HCT116 (cell line): Measurements from ENCODE around the gene ZPR1. TPM values are rescaled to one million over a fixed set of nuclear protein-coding genes. Genes with fewer than 3 reads are reported as not detected.

ENCODE experiments used
- ATAC-seq: fragments of 200-7000 bp; cut with Tn5 transposase; 2 replicates; pipeline ENCODE4 v1.9.1; 2020; ENCODE audit warnings: mild to moderate bottlenecking, moderate library complexity
- BruUV-seq: library from RNA; stranded (reverse); fragments of 400-500 nt; replicated peaks from 2 replicates; lab custom pipeline; 2021; lab: Mats Ljungman, UMichigan
- CTCF ChIA-PET: fragments of 300-600 bp; sonication (Branson Sonifier 250); formaldehyde crosslinking; loops from one replicate; lab custom pipeline; 2021; ENCODE audit warnings: antibody characterized with exemption; lab: Charles Lee
- POLR2A ChIA-PET: fragments of 300-600, 350-600 bp; sonication (Branson Sonifier 250); formaldehyde crosslinking; loops from one replicate; lab custom pipeline; 2021; ENCODE audit warnings: antibody characterized with exemption; lab: Charles Lee
- RAD21 ChIA-PET, 2 experiments: fragments of 300-600 bp; sonication (Branson Sonifier 250); formaldehyde crosslinking; loops; one replicate each; lab custom pipeline; 2023; ENCODE audit warnings: low total read pairs in 2 of 2; ENCODE audit not compliant: uncharacterized antibody in 2 of 2, unreplicated experiment in 2 of 2, low non-redundant PET in 1 of 2; lab: Charles Lee
- DNase-seq: peaks from one replicate; pipeline ENCODE4 v3.0.0-alpha.2; 2010; ENCODE audit warnings: low read depth, low spot score
- H2AFZ ChIP-seq: fragments of 200-600 bp; shearing (Covaris generic), sonication (generic); 2 replicates; pipeline ENCODE4 v1.6.1; 2017; ENCODE audit warnings: low read depth, mixed run types, mixed read lengths, antibody characterized with exemption, low read length; ENCODE audit not compliant: poor library complexity, severe bottlenecking
- H3K27ac ChIP-seq: 2 replicates; pipeline ENCODE4 v1.5.1; 2012; ENCODE audit warnings: low read depth, low read length
- H3K27me3 ChIP-seq: fragments of 200-600 bp; sonication (generic); 2 replicates; pipeline ENCODE4 v1.6.1; 2016; ENCODE audit warnings: mixed run types, low read length, mixed read lengths; ENCODE audit not compliant: insufficient read depth
- H3K36me3 ChIP-seq, 2 experiments: fragments of 200-500 bp in 1 of 2; fragments of 200-600 bp in 1 of 2; sonication (Bioruptor generic) in 1 of 2; sonication (generic) in 1 of 2; 2 replicates each; pipeline versions ENCODE4 v1.5.1 to v1.6.1; 2014 to 2016; ENCODE audit warnings: low read length in 2 of 2, inconsistent platforms in 1 of 2, mixed read lengths in 1 of 2, mixed run types in 1 of 2; ENCODE audit not compliant: insufficient read depth in 2 of 2, control insufficient read depth in 1 of 2
- H3K4me1 ChIP-seq, 2 experiments: fragments of 200-600 bp in 1 of 2; sonication (generic) in 1 of 2; 2 replicates each; pipeline versions ENCODE4 v1.5.1 to v1.6.1; 2012 to 2017; ENCODE audit warnings: low read length in 2 of 2, inconsistent platforms in 1 of 2, mild to moderate bottlenecking in 1 of 2, mixed read lengths in 1 of 2, mixed run types in 1 of 2, moderate library complexity in 1 of 2; ENCODE audit not compliant: insufficient read depth in 2 of 2, control insufficient read depth in 1 of 2
- H3K4me2 ChIP-seq: fragments of 200-600 bp; sonication (generic); 2 replicates; pipeline ENCODE4 v1.6.1; 2017; ENCODE audit warnings: mixed run types, low read length, mixed read lengths
- H3K4me3 ChIP-seq, 2 experiments: fragments of 200-600 bp in 1 of 2; sonication (generic) in 1 of 2; replicated peaks in 1 of 2; 2 replicates each; pipeline ENCODE4 v1.5.1; 2011 to 2016; ENCODE audit warnings: low read length in 2 of 2, control low read depth in 1 of 2, low read depth in 1 of 2, mild to moderate bottlenecking in 1 of 2, mixed read lengths in 1 of 2, mixed run types in 1 of 2
- H3K79me2 ChIP-seq: fragments of 200-600 bp; sonication (generic); 2 replicates; pipeline ENCODE4 v1.6.1; 2017; ENCODE audit warnings: mild to moderate bottlenecking, mixed run types, low read length, moderate library complexity, mixed read lengths; ENCODE audit not compliant: insufficient read depth
- H3K9ac ChIP-seq: fragments of 200-600 bp; sonication (generic); 2 replicates; pipeline ENCODE4 v1.6.1; 2016; ENCODE audit warnings: low read length, mixed read lengths
- H3K9me2 ChIP-seq: fragments of 200-600 bp; sonication (generic), shearing (Covaris generic); 2 replicates; pipeline ENCODE4 v1.6.1; 2017; ENCODE audit warnings: mixed run types, mild to moderate bottlenecking, moderate library complexity; ENCODE audit not compliant: insufficient read depth
- H3K9me3 ChIP-seq, 2 experiments: fragments of 200-500 bp in 1 of 2; fragments of 200-600 bp in 1 of 2; sonication (Bioruptor generic) in 1 of 2; sonication (generic) in 1 of 2; 2 replicates each; pipeline ENCODE4 v1.6.1; 2014 to 2017; ENCODE audit warnings: low read length in 2 of 2, mixed read lengths in 2 of 2, inconsistent platforms in 1 of 2, low read depth in 1 of 2, mild to moderate bottlenecking in 1 of 2, mixed run types in 1 of 2, moderate library complexity in 1 of 2; ENCODE audit not compliant: control insufficient read depth in 1 of 2, insufficient read depth in 1 of 2
- H4K20me1 ChIP-seq: fragments of 200-600 bp; sonication (generic), shearing (Covaris generic); 2 replicates; pipeline ENCODE4 v1.6.1; 2017; ENCODE audit warnings: mixed run types, mild to moderate bottlenecking, moderate library complexity; ENCODE audit not compliant: insufficient read depth
- CBX3 ChIP-seq: IDR thresholded peaks from 2 replicates; pipeline ENCODE4 v1.6.1; 2012; ENCODE audit warnings: low read depth
- EGR1 ChIP-seq: IDR thresholded peaks from 2 replicates; pipeline ENCODE4 v1.6.1; 2012; ENCODE audit warnings: low read depth
- FOSL1 ChIP-seq: IDR thresholded peaks from 2 replicates; pipeline ENCODE4 v1.6.1; 2012; ENCODE audit warnings: low read depth
- POLR2AphosphoS5 ChIP-seq: IDR thresholded peaks from 2 replicates; pipeline ENCODE4 v1.6.1; 2011; ENCODE audit warnings: mild to moderate bottlenecking, low read depth, low read length, moderate library complexity
- RAD21 ChIP-seq: IDR thresholded peaks from 2 replicates; pipeline ENCODE4 v1.6.1; 2012; ENCODE audit warnings: low read depth, mild to moderate bottlenecking
- SIN3A ChIP-seq: IDR thresholded peaks from 2 replicates; pipeline ENCODE4 v1.6.1; 2012; ENCODE audit warnings: low read depth
- SP1 ChIP-seq: IDR thresholded peaks from 2 replicates; pipeline ENCODE4 v1.6.1; 2012; ENCODE audit warnings: low read depth
- YY1 ChIP-seq: IDR thresholded peaks from 2 replicates; pipeline ENCODE4 v1.6.1; 2011; ENCODE audit warnings: low read length, low read depth, moderate library complexity, mild to moderate bottlenecking; ENCODE audit not compliant: insufficient replicate concordance; ENCODE audit errors: extremely low read depth
- ZBTB33 ChIP-seq: IDR thresholded peaks from 2 replicates; pipeline ENCODE4 v1.6.1; 2011; ENCODE audit warnings: mild to moderate bottlenecking, low read length, moderate library complexity; ENCODE audit not compliant: insufficient replicate concordance; ENCODE audit errors: extremely low read depth
- intact Hi-C: fragments of 100-400 bp; cut with micrococcal nuclease; formaldehyde crosslinking; loops from 2 replicates; pipeline ENCODE4 v1.10.0; 2022
- total RNA-seq: library from RNA; stranded (reverse); gene quantifications from one replicate; pipeline ENCODE4 v1.2.1, GENCODE V29; 2021; ENCODE audit not compliant: unreplicated experiment

ZPR1 gene
- total RNA-seq, 1 experiment from 2014 or later = 56.3 TPM

GRCh38 chr11:116798368-116798767, 10.5 kb upstream of the ZPR1 start:
- TF ChIP-seq FOSL1 (no peak), ZBTB33 (no peak), CBX3 (no peak), SP1 (no peak), POLR2AphosphoS5 (no peak), EGR1 (no peak), YY1 (no peak), RAD21 (no peak)
- CTCF ChIA-PET = no interaction called here

GRCh38 chr11:116797816-116798215, 10.0 kb upstream of the ZPR1 start:
- no peak overlapping the region for H3K9ac ChIP-seq
- intact Hi-C loops = no loop called here
- BruUV-seq = no TSS peak
- H3K79me2 ChIP-seq = no peaks in the 10 kb centered on the region
- no peaks in the 10 kb centered on the region for H3K9me2 ChIP-seq
- ChIA-PET POLR2A (no interaction called here), RAD21 (no interaction called here), CTCF (interaction anchor here (1.6 kb wide), 1 partner anchor 10 kb away, joined by 4 read pairs; the partner anchor contains the start of gene ZPR1)
- H3K27me3 ChIP-seq = no peaks in the 10 kb centered on the region
- ATAC-seq (no peak), DNase-seq (no peak)
- no peak overlapping the region for H2AFZ ChIP-seq
- H3K4me1 ChIP-seq = peaks cover 0 to 10% of the 10 kb centered on the region in 2 experiments; a peak in 2 of 4 replicates
- TF ChIP-seq RAD21 (no peak), SIN3A (no peak)
- no peaks in the 10 kb centered on the region for H3K9me3 ChIP-seq
- H4K20me1 ChIP-seq = no peaks in the 10 kb centered on the region
- no peak overlapping the region for H3K27ac ChIP-seq
- H3K36me3 ChIP-seq = no peaks in the 10 kb centered on the region
- no peak overlapping the region for H3K4me2 ChIP-seq
- no peak overlapping the region for H3K4me3 ChIP-seq

More at GRCh38 chr11:116798368-116798767, 10.5 kb upstream of the ZPR1 start:
- Histone ChIP-seq H3K9ac (no peak overlapping the region), H3K4me2 (no peak overlapping the region), H3K9me3 (no peaks in the 10 kb centered on the region), H3K27me3 (no peaks in the 10 kb centered on the region), H3K79me2 (no peaks in the 10 kb centered on the region), H4K20me1 (no peaks in the 10 kb centered on the region), H3K9me2 (no peaks in the 10 kb centered on the region), H3K27ac (no peak overlapping the region), H3K4me1 (peaks cover 0 to 5% of the 10 kb centered on the region in 2 experiments; a peak in 2 of 4 replicates), H3K4me3 (no peak overlapping the region), H3K36me3 (no peaks in the 10 kb centered on the region), H2AFZ (no peak overlapping the region)
- DNase-seq = no peak
- RAD21 ChIA-PET = no interaction called here
- POLR2A ChIA-PET = no interaction called here
- ATAC-seq = no peak
- no TSS peak for BruUV-seq
- intact Hi-C loops = no loop called here
